ENCODE data around the gene CLIC5. TPM values are rescaled to one million over a fixed set of nuclear protein-coding genes. Genes with fewer than 3 reads are reported as not detected.
A peak's percentile ranks its signal among the peaks of the same experiment; 100 is the strongest.

Gene CLIC5
- total and polyA plus RNA-seq, 12 donors = 0.94 to 5.6 (median 1.6) TPM

DNA sequence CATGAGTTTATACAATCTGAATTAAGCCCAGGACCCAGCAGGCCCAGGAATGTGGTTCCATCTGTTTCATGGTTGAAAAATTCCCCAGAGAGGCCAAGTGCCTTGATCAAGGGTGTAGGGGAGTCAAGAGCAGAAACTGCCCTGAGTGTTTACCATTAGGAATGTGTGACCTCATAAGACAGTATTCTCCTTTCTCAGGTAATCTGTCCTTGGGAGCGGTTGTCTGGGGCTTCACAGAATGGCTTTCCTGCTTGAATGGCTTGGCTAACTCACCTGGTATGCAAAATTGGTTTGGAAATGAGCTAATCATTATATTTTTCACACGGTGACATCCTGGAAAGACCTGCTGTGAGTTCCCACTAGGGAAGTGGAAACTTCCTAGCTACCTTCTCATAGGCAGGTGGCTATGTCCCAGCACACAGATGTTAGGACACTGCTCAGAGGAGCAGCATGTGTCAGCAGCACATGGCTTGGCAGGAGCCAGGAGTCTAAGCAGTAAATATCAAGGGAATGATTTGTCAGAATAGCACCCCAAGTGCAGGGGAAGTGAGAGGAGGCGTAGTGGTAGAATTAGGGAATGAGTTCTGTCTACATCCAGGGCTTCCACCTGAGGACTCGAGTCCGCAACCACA lies 17.7 kb downstream of the CLIC5 start:
- H3K27me3 ChIP-seq = no peaks in the 10 kb centered on the region
- DNase-seq = no peak
- H3K9me3 ChIP-seq (replicated peaks in 1 of 3) = no peaks in the 10 kb centered on the region
- no peak overlapping the region for H3K27ac ChIP-seq
- TF ChIP-seq CTCF (IDR thresholded peaks at IDR 0.05) = no peak
- no peak for TF ChIP-seq POLR2A (IDR thresholded peaks at IDR 0.05)
- H3K4me1 ChIP-seq (replicated peaks in 1 of 2) = no peaks in the 10 kb centered on the region
- intact Hi-C loops (cut with DNase I) = no loop called here
- H3K36me3 ChIP-seq (replicated peaks in 1 of 2) = no peaks in the 10 kb centered on the region
- WGBS, 4 donors = 76 to 94% (median 83%) methylated on average over 3 to 5 of the region's 5 CpGs
- no peak overlapping the region for H3K4me3 ChIP-seq

GRCh38 chr6:45991189-45991588 lies 24.5 kb downstream of the CLIC5 start:
- no peaks in the 10 kb centered on the region for H3K36me3 ChIP-seq (replicated peaks in 1 of 2)
- no peak for DNase-seq
- no peaks in the 10 kb centered on the region for H3K4me1 ChIP-seq (replicated peaks in 1 of 2)
- H3K27me3 ChIP-seq = no peaks in the 10 kb centered on the region
- H3K9me3 ChIP-seq (replicated peaks in 1 of 3) = no peaks in the 10 kb centered on the region
- no peak for TF ChIP-seq CTCF (IDR thresholded peaks at IDR 0.05)
- no peak for TF ChIP-seq POLR2A (IDR thresholded peaks at IDR 0.05)
- no peak overlapping the region for H3K4me3 ChIP-seq
- intact Hi-C loops (cut with DNase I) = no loop called here
- H3K27ac ChIP-seq = no peak overlapping the region
- 75 to 80% (median 77%) methylated on average over 1 of the region's 1 CpG for WGBS, 4 donors

DNA sequence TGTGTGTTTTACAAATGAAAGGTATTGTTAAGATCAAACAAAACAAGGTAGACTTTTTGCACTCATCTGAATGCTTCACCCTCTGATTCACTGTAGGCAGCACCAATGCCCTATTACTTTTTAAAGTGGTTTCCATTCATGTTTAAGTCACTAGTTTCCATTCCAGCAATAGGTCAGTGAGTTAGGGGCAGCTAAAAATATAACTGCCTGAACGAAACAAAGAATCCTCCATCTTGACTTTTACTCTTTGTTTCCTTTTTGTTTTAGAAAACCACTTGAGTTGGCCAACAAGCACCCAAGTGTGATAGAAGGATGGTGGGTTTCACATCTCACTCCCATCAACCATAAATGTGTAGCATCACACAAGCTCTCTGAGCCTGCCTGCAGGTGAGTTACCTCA lies 25.5 kb downstream of the CLIC5 start:
- no peak overlapping the region for H3K27ac ChIP-seq
- no peaks in the 10 kb centered on the region for H3K36me3 ChIP-seq (replicated peaks in 1 of 2)
- intact Hi-C loops (cut with DNase I) = no loop called here
- WGBS, 4 donors = 70 to 79% (median 75%) methylated on average over 1 of the region's 1 CpG
- no peaks in the 10 kb centered on the region for H3K4me1 ChIP-seq (replicated peaks in 1 of 2)
- no peak for TF ChIP-seq POLR2A (IDR thresholded peaks at IDR 0.05)
- TF ChIP-seq CTCF (IDR thresholded peaks at IDR 0.05) = no peak
- H3K4me3 ChIP-seq = no peak overlapping the region
- H3K27me3 ChIP-seq = no peaks in the 10 kb centered on the region
- DNase-seq = no peak
- H3K9me3 ChIP-seq (replicated peaks in 1 of 3) = no peaks in the 10 kb centered on the region

DNA sequence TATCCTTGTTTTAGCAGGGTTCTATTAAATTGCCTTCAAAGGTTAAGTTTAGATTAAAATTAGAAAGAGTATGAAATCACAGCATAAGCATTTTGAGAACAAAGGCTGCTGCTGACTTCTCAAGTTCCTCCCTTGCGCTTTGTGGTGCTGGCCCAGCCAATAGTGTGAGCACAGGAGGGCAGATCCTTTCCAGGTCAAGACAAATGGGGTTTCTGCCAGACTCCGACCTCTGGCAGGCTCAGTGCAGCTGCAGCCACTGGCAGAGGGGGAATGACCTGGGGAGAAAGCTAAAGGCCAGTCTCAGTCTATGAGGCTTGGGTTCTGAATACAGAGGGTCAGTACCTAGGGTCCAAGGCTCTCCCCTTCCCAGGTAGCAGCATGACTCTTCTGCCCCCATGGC lies 27.0 kb downstream of the CLIC5 start:
- intact Hi-C loops (cut with DNase I) = no loop called here
- no peak overlapping the region for H3K4me3 ChIP-seq
- WGBS, 4 donors = 56 to 90% (median 78%) methylated on average over 2 of the region's 2 CpGs
- H3K36me3 ChIP-seq (replicated peaks in 1 of 2) = no peaks in the 10 kb centered on the region
- peak in 1 of 7 donors; percentile 14 for DNase-seq
- H3K4me1 ChIP-seq (replicated peaks in 1 of 2) = no peaks in the 10 kb centered on the region
- TF ChIP-seq POLR2A (IDR thresholded peaks at IDR 0.05) (no peak), CTCF (IDR thresholded peaks at IDR 0.05) (no peak)
- H3K27ac ChIP-seq = no peak overlapping the region
- H3K9me3 ChIP-seq (replicated peaks in 1 of 3) = no peaks in the 10 kb centered on the region
- H3K27me3 ChIP-seq = no peaks in the 10 kb centered on the region

All from adrenal gland (tissue), 12 donors.